Measurements from ENCODE around the gene ATP1B3. TPM values are rescaled to one million over a fixed set of nuclear protein-coding genes. Genes with fewer than 3 reads are reported as not detected.

Gene ATP1B3
- polyA plus RNA-seq, 1 of the 3 experiments (the other 2 are of a cell fraction) = 86.3 TPM

DNA sequence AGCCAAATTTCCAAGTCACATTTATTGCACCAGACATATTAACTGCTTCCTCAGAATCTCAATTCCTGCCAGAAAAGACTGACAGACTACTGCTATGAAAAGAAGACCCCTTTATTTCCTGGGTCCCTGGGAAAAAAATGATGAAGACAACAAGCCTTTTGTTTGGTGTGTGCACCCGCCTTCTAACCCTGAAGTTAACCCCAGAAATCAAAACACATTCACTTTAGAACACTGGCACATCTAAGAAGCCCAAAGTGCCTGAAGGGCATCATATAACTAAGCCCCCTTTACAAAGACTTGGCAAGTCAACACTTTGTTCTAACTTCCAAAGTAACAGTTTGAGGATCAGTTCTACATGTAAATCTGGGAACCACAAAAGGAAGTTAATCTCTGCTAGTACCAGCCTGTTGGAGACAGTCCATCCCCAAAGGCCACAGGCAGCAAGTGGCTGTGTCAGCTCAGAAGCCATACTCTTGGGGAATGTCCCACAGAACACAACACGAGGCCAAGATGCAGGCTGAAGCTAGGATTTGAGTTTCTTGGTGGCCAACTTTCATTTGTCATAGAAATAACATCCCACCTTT lies 16.3 kb upstream of the ATP1B3 start:
- TF ChIP-seq TAF1 (IDR thresholded peaks at IDR 0.05; ENCODE audit: borderline replicate concordance, low read depth, low read length) (no peak), EZH2phosphoT487 (IDR thresholded peaks at IDR 0.05; ENCODE audit: borderline replicate concordance, low read depth) (no peak), POLR2AphosphoS5 (IDR thresholded peaks at IDR 0.05; ENCODE audit: low read depth, low read length) (no peak), SMC3 (IDR thresholded peaks at IDR 0.05; ENCODE audit: low read depth, low read length) (no peak), MEF2A (IDR thresholded peaks at IDR 0.05; ENCODE audit: borderline replicate concordance, low read depth) (no peak), IRF3 (IDR thresholded peaks at IDR 0.05; ENCODE audit: low read depth, low read length) (no peak), TEAD4 (IDR thresholded peaks at IDR 0.05; ENCODE audit: borderline replicate concordance, insufficient read depth) (no peak), JUND (IDR thresholded peaks at IDR 0.05) (no peak), MAX (IDR thresholded peaks at IDR 0.05; ENCODE audit: low read depth) (no peak), GABPA (IDR thresholded peaks at IDR 0.05; ENCODE audit: low read depth) (no peak), NFIC (IDR thresholded peaks at IDR 0.05; ENCODE audit: borderline replicate concordance) (no peak), FOSL2 (IDR thresholded peaks at IDR 0.05; ENCODE audit: borderline replicate concordance, low read depth) (no peak), RFX5 (IDR thresholded peaks at IDR 0.05; ENCODE audit: low read length) (no peak), ELF1 (IDR thresholded peaks at IDR 0.05) (no peak), RAD21 (IDR thresholded peaks at IDR 0.05; ENCODE audit: low read length) (no peak)
- TF ChIP-seq, protein P1, sequence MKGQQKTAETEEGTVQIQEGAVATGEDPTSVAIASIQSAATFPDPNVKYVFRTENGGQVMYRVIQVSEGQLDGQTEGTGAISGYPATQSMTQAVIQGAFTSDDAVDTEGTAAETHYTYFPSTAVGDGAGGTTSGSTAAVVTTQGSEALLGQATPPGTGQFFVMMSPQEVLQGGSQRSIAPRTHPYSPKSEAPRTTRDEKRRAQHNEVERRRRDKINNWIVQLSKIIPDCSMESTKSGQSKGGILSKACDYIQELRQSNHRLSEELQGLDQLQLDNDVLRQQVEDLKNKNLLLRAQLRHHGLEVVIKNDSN (IDR thresholded peaks at IDR 0.05; ENCODE audit: borderline replicate concordance, low read depth) = no peak
- TF ChIP-seq, protein P2, sequence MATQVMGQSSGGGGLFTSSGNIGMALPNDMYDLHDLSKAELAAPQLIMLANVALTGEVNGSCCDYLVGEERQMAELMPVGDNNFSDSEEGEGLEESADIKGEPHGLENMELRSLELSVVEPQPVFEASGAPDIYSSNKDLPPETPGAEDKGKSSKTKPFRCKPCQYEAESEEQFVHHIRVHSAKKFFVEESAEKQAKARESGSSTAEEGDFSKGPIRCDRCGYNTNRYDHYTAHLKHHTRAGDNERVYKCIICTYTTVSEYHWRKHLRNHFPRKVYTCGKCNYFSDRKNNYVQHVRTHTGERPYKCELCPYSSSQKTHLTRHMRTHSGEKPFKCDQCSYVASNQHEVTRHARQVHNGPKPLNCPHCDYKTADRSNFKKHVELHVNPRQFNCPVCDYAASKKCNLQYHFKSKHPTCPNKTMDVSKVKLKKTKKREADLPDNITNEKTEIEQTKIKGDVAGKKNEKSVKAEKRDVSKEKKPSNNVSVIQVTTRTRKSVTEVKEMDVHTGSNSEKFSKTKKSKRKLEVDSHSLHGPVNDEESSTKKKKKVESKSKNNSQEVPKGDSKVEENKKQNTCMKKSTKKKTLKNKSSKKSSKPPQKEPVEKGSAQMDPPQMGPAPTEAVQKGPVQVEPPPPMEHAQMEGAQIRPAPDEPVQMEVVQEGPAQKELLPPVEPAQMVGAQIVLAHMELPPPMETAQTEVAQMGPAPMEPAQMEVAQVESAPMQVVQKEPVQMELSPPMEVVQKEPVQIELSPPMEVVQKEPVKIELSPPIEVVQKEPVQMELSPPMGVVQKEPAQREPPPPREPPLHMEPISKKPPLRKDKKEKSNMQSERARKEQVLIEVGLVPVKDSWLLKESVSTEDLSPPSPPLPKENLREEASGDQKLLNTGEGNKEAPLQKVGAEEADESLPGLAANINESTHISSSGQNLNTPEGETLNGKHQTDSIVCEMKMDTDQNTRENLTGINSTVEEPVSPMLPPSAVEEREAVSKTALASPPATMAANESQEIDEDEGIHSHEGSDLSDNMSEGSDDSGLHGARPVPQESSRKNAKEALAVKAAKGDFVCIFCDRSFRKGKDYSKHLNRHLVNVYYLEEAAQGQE (IDR thresholded peaks at IDR 0.05; ENCODE audit: low read depth, low read length) = no peak
- TF ChIP-seq, protein P3, sequence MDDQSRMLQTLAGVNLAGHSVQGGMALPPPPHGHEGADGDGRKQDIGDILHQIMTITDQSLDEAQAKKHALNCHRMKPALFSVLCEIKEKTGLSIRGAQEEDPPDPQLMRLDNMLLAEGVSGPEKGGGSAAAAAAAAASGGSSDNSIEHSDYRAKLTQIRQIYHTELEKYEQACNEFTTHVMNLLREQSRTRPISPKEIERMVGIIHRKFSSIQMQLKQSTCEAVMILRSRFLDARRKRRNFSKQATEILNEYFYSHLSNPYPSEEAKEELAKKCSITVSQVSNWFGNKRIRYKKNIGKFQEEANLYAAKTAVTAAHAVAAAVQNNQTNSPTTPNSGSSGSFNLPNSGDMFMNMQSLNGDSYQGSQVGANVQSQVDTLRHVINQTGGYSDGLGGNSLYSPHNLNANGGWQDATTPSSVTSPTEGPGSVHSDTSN (IDR thresholded peaks at IDR 0.05) = no peak
- TF ChIP-seq, protein P4, sequence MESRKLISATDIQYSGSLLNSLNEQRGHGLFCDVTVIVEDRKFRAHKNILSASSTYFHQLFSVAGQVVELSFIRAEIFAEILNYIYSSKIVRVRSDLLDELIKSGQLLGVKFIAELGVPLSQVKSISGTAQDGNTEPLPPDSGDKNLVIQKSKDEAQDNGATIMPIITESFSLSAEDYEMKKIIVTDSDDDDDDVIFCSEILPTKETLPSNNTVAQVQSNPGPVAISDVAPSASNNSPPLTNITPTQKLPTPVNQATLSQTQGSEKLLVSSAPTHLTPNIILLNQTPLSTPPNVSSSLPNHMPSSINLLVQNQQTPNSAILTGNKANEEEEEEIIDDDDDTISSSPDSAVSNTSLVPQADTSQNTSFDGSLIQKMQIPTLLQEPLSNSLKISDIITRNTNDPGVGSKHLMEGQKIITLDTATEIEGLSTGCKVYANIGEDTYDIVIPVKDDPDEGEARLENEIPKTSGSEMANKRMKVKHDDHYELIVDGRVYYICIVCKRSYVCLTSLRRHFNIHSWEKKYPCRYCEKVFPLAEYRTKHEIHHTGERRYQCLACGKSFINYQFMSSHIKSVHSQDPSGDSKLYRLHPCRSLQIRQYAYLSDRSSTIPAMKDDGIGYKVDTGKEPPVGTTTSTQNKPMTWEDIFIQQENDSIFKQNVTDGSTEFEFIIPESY (IDR thresholded peaks at IDR 0.05; ENCODE audit: borderline replicate concordance, low read depth) = no peak
- Histone ChIP-seq H3K27ac (ENCODE audit: low read depth in 2 of 2, low read length in 1 of 2) (no peak overlapping the region), H3K27me3 (ENCODE audit: insufficient read depth) (no peaks in the 10 kb centered on the region), H3F3A (replicated peaks; ENCODE audit: insufficient read depth) (no peaks in the 10 kb centered on the region), H3K4me2 (no peak overlapping the region), H3K79me2 (ENCODE audit: insufficient read depth) (no peaks in the 10 kb centered on the region), H3K9me3 (no peaks in the 10 kb centered on the region), H2AFZ (ENCODE audit: low read depth) (no peak overlapping the region), H3K4me3 (ENCODE audit: low read depth in 2 of 2, low read length in 1 of 2) (no peak overlapping the region), H3K9ac (no peak overlapping the region), H3K4me1 (ENCODE audit: control insufficient read depth in 1 of 2, insufficient read depth in 2 of 2, low read depth in 1 of 2, low read length in 1 of 2) (peaks cover 0 to 3% of the 10 kb centered on the region in 2 experiments; a peak in 2 of 4 replicates), H4K20me1 (ENCODE audit: insufficient read depth) (no peaks in the 10 kb centered on the region), H3K9me2 (no peaks in the 10 kb centered on the region), H3K36me3 (replicated peaks in 1 of 2; ENCODE audit: control insufficient read depth in 1 of 2, insufficient read depth in 2 of 2, low read length in 1 of 2) (no peaks in the 10 kb centered on the region)
- no peak for DNase-seq
- CTCF ChIA-PET = interaction anchor here (1.1 to 1.4 kb wide), 2 partner anchors 9 to 15 kb away, joined by 3 to 4 read pairs; no protein-coding TSS in a partner anchor
- WGBS (ENCODE audit: low lambda C conversion rate) = 40% methylated on average over 2 of the region's 2 CpGs
- POLR2A ChIA-PET = no interaction called here

Data from SK-N-SH (cell line).